Pulmonary artery endothelial cell (primary cell): ENCODE data around the gene FAR2. TPM values are rescaled to one million over a fixed set of nuclear protein-coding genes. Genes with fewer than 3 reads are reported as not detected.
A peak's percentile ranks its signal among the peaks of the same experiment; 100 is the strongest.
"Not testable (repeated sequence)": the region's sequence is repeated elsewhere in the genome, so short reads cannot be mapped to it uniquely, and the experiment has no call there.

Source experiments
- DNase-seq: peaks from one replicate; pipeline ENCODE4 v3.0.0-alpha.2; 2011; ENCODE audit warnings: low read depth, low spot score
- total RNA-seq: library from RNA; depleted of rRNA; stranded (reverse); fragments of >200 nt; gene quantifications from 2 replicates; pipeline ENCODE4 v1.2.3, GENCODE V29; 2014

Gene FAR2
- total RNA-seq, 1 donor from 2014 or later, result 64.4 TPM

DNA sequence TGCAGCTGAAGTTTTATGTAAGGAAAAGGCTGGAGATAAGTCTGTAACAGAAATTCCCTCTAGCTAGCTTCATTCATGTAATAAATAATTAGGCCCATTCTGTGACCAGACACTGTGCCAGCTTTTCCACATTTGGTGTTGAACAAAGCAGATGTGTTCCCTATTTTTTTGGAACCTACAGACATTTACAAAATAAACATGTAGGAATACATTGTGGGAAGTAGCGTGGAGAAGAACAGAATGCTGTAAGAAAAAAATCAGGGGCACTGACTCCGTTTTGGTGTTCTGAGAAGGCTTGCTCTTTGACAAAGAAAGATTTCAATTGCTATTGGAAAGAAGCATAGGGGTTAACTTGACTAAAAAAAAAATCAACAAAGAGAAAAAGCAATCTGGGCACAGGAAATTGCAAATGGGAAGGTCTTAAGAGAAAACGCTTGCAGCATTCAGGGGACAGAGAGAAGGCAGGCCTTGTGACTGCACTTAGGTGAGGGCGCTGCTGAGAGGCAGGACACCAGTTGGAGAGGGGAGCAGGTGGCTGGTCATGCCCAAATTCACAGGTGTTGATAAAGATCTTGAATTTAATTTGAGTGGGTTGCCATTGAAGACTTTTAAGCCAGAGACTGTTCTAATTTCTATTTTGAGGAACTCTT lies 4.0 kb downstream of the FAR2 start:
- no peak for DNase-seq

DNA sequence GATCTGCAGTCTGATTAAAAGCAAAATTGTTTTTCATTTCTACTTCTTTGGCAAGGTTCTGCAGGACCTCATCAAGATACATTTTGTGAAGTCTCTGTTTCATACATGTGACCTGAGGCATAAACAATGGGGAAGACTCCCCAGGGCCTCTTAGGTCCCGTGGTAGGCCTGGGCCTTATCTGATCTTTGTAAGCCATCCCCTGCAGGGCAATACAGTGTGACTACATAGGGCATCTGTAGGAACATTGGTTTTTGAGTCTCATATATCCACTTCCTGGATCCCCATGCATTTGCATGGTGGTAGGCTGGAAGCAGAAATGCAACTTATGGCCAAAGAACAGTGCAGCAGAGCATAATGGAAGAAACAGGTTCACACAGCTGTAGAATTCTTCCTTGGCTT lies 6.0 kb downstream of the FAR2 start:
- DNase-seq, result no peak

DNA sequence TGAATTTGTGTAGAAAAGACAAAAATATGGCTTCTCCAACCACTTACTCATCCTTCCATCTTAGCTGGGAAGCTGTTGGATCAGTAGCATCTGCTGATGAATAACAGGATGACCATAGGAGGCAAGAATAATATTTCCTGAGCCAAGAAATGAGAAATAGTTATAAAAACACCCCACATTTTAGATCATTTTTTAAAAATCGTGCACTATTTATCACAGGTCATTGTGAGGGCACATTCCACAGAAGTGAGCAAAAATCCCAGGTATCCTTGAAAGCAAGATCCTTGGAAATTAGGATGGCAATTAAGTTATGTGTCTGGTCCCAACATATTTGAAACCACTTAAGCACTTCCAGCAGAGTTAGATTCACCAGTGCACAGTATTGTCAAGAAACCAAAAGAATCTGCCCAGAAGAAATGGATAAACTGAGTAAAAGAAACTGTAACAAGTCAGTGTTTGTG lies 8.4 kb downstream of the FAR2 start:
- peak; percentile 58 for DNase-seq

DNA sequence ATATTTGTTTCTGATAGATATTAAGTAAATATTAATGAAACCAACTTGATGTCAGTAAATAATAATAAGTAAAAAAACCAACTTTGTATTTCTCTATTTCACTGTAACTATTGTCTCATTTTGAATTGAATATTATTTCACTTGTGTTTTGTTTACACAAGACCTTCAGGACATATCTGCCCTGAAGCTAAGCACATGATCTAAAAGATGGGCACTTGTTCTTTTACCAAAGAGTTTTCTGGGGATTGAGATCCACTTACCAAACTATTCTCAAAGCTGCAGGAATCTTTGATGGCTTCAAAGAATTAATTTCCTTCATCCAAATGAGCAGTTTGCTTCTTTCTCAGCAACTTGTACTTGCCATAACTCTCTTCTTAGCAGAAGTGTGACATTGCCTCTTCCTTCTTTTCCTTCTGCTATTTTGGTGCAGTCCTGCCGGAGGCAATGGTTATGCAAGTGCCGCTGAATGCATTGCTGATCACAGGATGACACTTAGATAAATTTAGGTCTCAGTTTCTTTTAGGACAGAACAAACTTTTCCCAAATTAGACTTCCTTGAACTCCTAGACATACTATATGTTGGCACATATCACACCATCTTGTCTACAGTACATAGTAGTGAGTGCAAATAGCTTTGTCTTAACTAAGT lies 9.2 kb downstream of the FAR2 start:
- DNase-seq, result no peak

DNA sequence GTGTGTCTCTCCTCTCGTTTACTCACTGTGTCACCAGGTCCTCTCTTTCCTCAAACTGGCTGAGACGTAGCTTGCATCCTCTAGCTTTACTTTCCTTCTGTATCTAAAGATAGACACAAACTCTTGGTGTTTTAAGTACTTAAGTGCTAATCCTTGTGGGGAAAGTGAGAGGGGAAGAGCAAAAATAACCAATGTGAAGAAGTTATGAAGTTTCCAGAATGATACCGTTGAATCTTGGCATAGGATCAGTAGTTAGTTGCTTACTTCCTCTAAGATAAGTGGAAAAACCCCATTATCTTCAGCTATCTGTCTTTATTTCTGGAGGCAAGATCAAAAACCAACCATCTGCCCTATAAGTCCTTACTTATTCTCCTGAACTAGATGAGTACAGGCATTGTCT lies 10.6 kb downstream of the FAR2 start:
- no peak for DNase-seq

DNA sequence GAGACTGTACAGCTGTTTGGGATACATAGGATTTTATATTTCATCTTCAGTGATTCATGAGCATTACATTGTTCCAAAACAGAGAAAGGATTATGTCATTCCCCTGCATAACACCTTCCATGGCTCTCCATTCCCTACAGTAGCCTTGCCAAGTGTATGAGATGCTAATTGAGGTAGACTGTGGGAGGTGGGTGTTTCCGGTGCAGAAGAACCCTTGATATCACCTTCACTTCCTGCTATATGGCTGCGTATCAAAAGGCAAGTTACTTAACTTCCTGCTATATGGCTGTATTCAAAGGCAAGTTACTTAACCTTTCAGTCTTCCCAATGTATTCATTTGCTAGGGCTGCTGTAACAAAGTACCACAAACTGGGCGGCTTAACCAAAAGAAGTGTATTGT lies 11.2 kb downstream of the FAR2 start:
- DNase-seq, result no peak

DNA sequence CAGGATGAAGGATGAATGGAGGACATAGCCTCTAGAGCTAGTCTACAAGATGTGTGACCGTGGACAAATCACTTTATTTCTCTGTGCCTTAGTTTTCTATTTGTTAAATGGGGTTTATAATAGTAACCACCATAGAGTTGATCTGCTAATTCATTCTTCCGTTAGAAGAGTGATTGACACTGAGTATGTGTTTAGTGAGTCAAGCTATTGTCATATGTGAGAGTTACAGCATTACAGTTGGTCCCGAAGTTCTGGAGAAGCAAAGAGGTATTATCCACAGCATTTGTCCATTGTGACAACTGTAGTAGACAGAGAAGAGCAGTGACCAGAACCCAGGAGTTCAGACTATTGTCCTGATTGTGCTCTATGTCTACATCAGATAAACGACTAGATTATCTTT lies 14.1 kb downstream of the FAR2 start:
- DNase-seq, result no peak

DNA sequence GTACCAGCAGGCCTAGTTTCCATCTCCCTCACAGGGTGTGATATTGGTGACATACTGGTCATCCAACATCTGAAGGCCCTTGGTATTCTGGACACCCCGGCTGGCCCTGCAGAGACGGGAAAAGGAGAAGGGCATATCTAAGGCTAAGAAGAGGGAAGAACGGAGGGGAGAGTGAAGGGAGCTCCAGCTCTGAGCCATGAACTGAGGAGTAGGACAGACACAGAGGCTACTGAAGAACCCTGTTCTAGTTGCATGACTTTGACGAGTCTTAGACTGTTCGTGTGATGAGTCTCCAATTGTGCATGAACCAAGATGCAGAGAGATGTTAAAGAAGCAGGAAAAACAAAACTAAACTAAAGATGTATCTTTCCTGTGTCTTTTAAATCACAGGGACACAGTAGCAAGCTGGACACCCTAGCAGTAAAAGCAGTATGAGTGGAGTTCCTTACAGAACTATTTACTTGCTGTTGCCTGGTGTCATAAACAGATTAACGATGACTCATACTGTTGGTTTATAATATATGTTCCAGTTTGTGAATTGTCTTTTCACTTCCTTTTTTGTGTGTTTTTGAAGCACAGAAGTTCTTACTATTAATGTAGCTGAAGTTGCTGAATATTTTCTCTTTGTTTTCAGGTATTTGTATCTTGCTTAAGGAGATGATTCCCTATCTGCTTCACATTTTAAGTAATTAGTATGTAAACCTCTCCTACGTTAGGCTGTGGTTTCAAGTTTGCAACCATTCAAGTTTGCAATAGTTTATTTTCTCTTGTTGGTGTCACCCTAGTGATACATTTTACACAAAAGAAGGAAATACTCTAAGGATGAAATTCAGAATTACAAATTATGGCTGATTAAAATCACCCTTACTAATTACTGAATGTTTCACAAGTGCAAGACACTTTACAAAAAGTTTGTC lies 15.7 kb downstream of the FAR2 start:
- DNase-seq, result peak; percentile 60

DNA sequence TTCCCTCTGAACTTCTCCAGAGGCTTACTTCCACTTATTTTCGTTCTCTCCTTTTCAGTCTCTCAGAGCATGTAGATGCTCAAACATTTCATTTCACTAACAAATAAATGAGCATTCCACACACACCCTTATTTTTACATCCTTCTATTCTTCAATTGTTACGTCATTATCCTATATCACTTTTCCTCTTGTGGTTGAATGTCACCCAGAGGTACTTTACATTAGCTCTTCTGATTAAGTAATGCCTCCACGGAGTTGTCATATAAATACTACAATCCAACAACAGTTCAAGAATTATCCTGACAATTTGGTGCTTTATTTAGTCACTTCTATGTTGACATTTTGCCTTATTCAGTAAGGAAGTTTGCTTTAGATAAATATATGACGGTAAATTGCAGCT lies 18.4 kb downstream of the FAR2 start:
- no peak for DNase-seq

DNA sequence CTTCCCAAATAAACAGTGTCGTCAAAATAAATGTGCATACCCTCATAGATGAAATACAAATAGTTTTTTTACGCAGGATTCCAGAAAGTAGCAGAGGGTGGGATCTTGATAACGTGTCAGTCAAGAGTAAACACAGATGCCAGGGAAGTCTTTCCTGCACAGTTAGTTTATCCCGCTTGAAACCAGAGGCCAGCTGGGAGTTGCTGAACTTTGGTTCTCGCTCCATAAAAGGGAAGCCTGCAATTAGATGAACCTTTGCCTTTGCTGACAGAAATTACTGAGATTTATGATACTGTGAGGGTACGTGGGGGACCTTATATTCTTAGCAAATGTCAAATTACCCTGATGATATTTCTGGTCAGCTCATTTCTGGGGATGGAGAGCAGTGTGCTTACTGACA lies 18.9 kb downstream of the FAR2 start:
- no peak for DNase-seq

DNA sequence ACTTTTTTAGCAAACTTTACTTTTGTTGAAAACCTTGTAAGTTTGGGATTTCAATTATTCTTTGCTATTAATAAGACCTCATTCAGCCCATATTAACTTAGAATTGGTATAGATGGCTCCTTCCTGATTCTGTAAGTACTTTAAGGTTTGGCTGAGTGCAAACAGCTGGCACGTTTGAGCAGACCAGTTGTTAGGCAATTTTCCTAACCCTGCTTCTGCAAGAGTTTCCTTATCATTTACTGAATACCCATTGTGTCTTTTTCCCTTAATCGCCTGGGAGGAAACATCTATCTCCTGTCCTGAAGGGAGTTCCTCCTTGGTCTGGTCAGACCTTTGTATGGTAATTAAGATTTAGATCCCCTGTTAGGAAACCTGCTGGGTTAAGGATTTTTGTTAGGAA lies 20.9 kb downstream of the FAR2 start:
- DNase-seq, result not testable (repeated sequence)

DNA sequence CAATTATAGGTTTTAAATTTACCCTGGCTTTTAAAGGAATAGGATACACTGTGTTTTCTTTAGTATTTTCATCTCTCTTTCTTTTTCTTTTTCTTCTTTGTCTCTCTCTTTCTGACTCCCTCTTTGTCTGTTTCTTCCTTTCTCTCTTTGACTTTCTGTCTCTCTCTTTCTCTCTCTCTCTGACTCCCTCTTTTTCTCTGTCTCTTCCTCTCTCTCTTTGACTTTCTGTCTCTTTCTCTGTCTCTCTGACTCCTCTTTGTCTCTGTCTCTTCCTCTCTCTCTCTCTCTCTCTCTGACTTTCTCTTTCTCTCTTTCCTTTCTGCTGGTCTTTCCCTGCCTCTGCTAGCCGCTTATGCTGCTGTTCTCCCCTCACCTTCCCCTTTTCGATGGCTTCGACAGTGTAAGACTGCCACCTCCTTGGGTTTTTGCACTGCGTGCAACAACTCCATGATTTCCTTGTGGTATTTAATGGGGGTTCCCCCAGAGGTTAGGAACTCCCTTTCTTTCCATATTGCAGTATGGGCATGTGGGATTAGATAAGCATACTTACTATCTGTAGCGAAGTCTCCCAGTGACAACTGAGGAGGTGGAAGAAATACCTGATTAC lies 21.5 kb downstream of the FAR2 start:
- not testable (repeated sequence) for DNase-seq

DNA sequence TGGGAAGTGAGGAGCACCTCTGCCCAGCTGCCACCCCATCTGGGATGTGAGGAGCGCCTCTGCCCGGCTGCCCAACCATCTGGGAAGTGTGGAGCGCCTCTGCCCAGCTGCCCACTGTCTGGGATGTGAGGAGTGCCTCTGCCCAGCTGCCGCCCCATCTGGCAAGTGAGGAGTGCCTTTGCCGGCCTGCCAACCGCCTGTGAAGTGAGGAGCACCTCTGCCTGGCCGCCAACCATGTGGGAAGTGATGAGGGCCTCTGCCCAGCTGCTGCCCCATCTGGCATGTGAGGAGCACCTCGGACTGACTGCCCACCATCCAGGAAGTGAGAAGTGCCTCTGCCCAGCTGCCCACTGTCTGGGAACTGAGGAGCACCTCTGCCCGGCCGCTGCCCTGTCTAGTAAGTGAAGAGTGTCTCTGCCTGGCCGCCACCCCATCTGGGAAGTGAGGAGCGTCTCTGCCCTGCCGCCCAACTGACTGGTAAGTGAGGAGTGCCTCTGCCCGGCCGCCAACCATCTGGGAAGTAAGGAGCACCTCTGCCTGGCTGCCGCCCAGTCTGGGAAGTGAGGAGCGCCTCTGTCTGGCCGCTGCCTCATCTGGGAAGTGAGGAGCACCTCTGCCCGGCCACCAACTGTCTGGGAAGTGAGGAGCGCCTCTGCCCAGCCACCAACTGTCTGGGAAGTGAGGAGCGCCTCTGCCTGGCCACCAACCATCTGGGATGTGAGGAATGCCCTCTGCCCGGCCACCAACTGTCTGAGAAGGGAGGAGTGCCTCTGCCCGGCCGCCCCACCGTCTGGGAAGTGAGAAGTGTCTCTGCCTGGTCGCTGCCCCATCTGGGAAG lies 22.6 kb downstream of the FAR2 start:
- no peak for DNase-seq

DNA sequence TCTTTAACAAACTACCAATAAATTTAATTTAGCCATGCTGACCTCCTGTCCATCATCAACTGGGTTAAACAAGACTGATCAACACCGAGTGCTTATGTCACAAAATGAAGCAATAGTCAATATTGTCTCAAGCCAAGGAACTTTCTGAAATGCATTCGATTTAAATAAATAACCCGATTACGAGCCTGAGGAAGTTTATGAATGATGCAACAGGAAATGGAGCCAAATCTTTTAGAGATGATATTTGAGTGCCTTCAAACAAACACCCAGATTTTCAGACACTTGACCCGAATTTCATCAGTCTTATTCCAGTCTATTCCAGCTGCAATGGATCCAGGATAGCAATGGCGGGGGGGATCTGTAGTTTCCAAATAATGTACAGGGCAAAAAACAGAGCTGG lies 27.9 kb downstream of the FAR2 start:
- DNase-seq, result no peak

DNA sequence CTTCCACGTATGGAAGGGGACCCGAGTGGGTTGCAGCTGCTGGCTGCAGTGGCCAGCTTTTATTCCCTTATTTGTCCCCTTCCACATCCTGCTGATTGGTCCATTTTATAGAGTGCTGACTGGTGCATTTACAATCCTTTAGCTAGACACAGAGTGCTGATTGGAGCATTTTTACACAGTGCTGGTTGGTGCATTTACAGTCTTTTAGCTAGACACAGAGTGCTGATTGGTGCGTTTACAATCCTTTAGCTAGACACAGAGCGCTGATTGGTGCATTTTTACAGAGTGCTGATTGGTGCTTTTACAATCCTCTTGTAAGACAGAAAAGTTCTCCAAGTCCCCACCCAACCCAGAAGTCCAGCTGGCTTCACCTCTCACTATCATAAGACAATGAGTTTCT lies 33.2 kb downstream of the FAR2 start:
- not testable (repeated sequence) for DNase-seq

DNA sequence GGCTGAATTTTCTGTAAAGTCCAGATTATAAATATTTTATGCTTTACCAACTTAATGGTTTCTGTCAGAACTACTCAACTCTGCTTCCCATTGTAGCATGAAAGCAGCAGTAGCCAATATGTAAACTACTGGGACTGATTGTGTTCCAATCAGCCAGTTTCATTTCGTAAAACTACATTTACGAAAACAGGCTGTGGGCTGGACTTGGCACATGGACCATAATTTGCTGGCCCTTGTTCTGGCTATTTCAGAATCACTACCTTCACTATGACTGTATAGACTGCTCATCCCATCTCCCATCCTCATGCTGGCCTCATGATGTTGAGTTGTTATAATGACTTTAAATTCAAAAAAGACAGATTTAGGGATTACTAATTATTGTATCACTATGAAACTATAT lies 38.7 kb downstream of the FAR2 start:
- DNase-seq, result no peak

DNA sequence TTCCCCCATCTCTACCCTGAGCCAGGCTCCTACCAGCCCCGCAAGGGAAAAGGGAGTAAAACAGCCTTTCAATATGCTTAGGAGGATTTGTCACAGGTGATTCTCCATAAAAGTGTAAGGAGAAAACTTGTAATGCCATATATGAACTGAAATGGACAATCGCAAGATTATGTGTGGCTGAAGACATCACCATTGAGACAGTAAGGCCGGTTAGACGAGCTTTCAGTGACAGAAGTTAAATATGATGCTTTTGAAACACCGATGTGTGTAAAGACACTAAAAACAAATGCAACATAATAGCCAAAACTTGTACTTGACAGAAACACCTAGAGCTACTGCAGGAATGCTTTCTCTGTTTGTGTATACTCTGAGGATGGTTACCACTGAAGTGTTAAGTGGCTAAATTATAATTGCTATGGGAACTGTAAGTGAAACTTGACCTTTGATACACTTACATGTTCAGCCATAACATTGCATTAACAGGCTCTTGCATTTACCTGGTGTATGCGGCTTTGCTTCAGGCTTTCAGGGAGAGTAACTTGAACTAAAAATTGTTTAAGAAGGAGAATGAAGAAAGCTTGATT lies 42.3 kb downstream of the FAR2 start:
- DNase-seq, result no peak

DNA sequence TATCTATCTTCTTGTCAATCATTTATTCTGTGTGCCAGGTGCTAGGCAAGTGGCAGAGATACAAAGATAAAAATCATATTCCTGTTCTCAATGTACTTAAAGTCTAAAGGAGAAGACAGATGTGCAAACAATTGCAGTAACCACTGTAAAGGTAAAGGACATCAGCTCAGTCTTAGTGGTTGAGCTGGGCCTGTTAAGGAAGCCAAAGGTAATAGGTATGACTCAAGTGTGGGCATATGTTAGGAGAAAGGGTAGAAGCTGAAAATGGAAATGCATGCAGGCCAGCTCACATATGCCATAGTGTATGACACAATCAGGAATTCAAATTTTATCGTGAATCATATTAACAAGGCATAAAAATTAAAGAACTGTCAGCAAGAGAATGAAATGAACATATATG lies 49.8 kb downstream of the FAR2 start:
- no peak for DNase-seq

DNA sequence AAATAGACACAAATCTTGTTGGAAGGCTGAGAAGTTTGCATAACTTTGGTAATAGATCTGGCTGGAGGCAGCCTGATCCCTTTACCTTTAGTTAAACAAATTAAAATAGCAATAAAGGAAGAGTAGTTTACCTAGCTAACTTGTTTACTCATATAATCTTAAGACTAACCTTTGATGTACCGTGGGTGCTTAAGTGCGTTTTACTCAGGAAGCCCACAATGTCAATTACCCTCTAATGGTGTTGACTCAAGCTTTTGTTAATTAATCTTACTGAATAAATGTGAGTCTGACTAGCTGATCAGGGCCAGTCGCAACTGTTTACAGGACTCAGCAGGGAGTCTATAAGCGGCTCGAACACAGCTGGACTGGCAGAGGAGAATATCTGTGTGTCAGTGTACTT lies 51.5 kb downstream of the FAR2 start:
- DNase-seq, result no peak

DNA sequence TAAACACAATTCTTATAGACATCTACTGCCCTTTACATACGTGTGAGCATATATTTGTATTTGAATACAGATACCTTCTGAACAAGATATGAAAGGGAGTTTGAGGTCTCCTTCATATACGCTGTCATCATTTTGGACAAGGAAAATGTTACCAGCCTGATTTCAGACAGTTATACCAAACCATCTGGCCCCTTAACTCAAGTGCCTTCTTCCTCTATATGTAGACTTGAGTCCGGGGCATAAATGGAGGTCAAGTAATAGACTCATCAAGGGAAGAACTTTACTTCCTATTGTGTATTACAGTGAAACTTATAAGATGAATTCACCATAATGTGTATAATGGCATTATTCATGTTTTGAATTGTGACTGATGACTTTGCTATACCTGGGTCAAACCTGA lies 52.2 kb downstream of the FAR2 start:
- DNase-seq, result no peak

DNA sequence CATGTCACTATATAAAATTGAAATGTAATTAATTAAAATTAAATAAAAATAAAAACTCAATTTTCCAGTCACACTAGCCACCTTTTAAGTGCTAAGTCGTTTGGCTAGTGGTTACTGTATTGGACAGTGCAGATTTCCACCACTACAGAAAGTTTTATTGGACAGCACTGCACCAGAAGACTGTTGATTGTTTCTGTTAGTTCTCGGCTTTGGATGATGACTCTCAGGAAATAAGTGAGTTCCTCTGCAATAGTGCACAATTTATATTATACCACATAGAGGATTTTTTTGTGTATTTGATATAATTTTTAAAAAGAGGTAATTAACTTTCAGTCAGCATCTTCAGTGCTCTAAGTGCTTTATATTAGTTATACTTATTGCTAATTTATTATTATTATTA lies 52.7 kb downstream of the FAR2 start:
- DNase-seq, result no peak
